Suprapubic skin (tissue), 3 donors: Measurements from ENCODE around the gene RRBP1.

Source experiments
- CTCF ChIP-seq, 2 donors: fragments of 200-600 bp in 1 of 2; fragments of 450-650 bp in 1 of 2; sonication (generic) in 1 of 2; IDR thresholded peaks; one replicate each; pipeline ENCODE4 v1.5.1; 2016 to 2019; ENCODE audit warnings: antibody characterized with exemption in 2 of 2, mild to moderate bottlenecking in 1 of 2, moderate library complexity in 1 of 2
- POLR2AphosphoS5 ChIP-seq, 3 donors: sonication (generic); formaldehyde crosslinking; IDR thresholded peaks; one replicate each; pipeline ENCODE4 v1.6.1; 2017; ENCODE audit warnings: antibody characterized with exemption in 3 of 3

GRCh38 chr20:17573463-17573862 lies 108.6 kb downstream of the RRBP1 start:
- TF ChIP-seq CTCF (IDR thresholded peaks at IDR 0.05) (no peak), POLR2AphosphoS5 (IDR thresholded peaks at IDR 0.05) (no peak)
